ACC112 (cell line): ENCODE results near the gene DYNC1I2.
"Not testable (repeated sequence)": the region's sequence is repeated elsewhere in the genome, so short reads cannot be mapped to it uniquely, and the experiment has no call there.

ENCODE experiments used
- H2AFZ ChIP-seq: fragments of 200-600 bp; sonication (generic); one replicate; pipeline ENCODE4 v1.6.0; 2017; ENCODE audit warnings: antibody characterized with exemption, low read length; ENCODE audit not compliant: unreplicated experiment
- H3K27ac ChIP-seq: fragments of 200-600 bp; sonication (generic); 2 replicates; pipeline ENCODE4 v1.5.1; 2014; ENCODE audit warnings: low read depth, mild to moderate bottlenecking, antibody characterized with exemption, low read length, moderate library complexity
- H3K27me3 ChIP-seq: fragments of 200-600 bp; sonication (generic); 2 replicates; pipeline ENCODE4 v1.6.1; 2014; ENCODE audit warnings: mild to moderate bottlenecking, antibody characterized with exemption, low read length, moderate library complexity, mixed read lengths; ENCODE audit not compliant: insufficient read depth
- H3K36me3 ChIP-seq: fragments of 200-600 bp; sonication (generic); 2 replicates; pipeline ENCODE4 v1.6.1; 2016; ENCODE audit warnings: mild to moderate bottlenecking, antibody characterized with exemption, low read length, moderate library complexity, mixed read lengths; ENCODE audit not compliant: insufficient read depth
- H3K4me1 ChIP-seq: fragments of 200-600 bp; sonication (generic); one replicate; pipeline ENCODE4 v1.6.1; 2016; ENCODE audit warnings: low read length, mixed read lengths; ENCODE audit not compliant: insufficient read depth, unreplicated experiment, control insufficient read depth
- H3K4me3 ChIP-seq: fragments of 200-600 bp; sonication (generic); 2 replicates; pipeline ENCODE4 v1.5.1; 2014; ENCODE audit warnings: mild to moderate bottlenecking, low read depth, low read length
- H3K79me2 ChIP-seq: fragments of 200-600 bp; sonication (generic); one replicate; pipeline ENCODE4 v1.6.0; 2016; ENCODE audit warnings: low read length; ENCODE audit not compliant: control insufficient read depth, unreplicated experiment, insufficient read depth

DYNC1I2 gene

DNA sequence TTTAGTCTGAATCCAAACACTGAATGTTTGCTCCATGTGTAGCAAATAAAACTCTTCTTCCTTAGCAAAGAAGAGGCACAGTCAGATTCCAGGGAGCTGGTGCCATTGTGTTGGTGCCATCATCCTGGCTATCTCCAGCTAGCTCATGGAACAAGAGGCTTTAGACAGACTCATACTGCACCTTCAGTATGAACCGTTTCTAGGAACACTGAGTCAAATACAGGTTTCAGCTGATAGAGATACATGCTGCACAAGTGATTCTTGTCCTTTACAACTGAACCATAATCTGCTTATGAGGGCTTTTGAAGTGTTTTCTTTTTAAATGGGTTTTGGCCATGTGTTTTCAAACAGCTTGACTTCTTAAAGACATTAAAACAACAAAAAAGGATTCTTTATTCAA is 57.9 kb downstream of the DYNC1I2 start:
- Histone ChIP-seq H2AFZ (no peak overlapping the region), H3K79me2 (no peaks in the 10 kb centered on the region), H3K4me3 (no peak overlapping the region), H3K27ac (no peak overlapping the region), H3K4me1 (no peaks in the 10 kb centered on the region), H3K27me3 (no peaks in the 10 kb centered on the region), H3K36me3 (peaks cover 25% of the 10 kb centered on the region)

DNA sequence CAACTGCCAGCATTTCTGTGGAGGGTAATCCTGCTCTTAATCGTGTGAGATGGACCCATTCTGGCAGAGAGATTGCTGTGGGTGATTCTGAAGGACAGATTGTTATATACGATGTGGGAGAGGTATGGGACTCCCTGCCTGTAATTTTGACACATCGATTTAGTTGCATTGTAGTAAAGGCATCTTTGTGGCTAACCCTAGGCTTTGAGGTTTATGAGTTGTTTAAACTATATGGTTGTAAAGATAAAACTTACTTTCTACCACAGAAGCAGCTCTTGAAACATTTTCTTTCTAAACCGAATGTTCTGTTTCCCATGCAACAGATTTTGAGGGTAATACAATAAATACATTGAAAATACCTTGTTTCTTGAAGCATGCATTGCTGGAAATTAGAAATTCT is 58.5 kb downstream of the DYNC1I2 start:
- H3K27me3 ChIP-seq, result no peaks in the 10 kb centered on the region
- no peak overlapping the region for H2AFZ ChIP-seq
- no peaks in the 10 kb centered on the region for H3K4me1 ChIP-seq
- peaks cover 31% of the 10 kb centered on the region for H3K36me3 ChIP-seq
- H3K4me3 ChIP-seq, result no peak overlapping the region
- H3K79me2 ChIP-seq, result no peaks in the 10 kb centered on the region
- H3K27ac ChIP-seq, result no peak overlapping the region

DNA sequence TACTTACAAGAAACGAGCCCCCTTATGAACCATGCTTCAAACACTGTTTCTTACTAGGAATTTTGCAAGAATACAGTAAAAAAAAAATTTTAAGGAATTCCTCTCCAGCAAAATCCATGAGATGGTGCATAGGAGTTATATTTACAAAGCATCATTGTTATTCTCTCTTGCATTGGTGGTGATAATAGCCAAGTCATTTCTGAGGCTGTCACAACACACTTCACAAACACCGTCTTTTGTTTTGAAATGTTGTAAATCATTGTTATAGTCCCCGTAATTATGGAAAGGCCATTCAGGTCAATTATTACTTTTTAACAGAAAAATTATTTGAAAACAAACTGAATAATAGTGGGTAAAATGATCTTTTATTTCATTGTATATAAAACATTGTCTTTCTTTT is 60.1 kb downstream of the DYNC1I2 start:
- no peaks in the 10 kb centered on the region for H3K27me3 ChIP-seq
- H2AFZ ChIP-seq, result no peak overlapping the region
- H3K4me1 ChIP-seq, result no peaks in the 10 kb centered on the region
- no peaks in the 10 kb centered on the region for H3K79me2 ChIP-seq
- no peak overlapping the region for H3K27ac ChIP-seq
- H3K4me3 ChIP-seq, result no peak overlapping the region
- peaks cover 39% of the 10 kb centered on the region for H3K36me3 ChIP-seq

DNA sequence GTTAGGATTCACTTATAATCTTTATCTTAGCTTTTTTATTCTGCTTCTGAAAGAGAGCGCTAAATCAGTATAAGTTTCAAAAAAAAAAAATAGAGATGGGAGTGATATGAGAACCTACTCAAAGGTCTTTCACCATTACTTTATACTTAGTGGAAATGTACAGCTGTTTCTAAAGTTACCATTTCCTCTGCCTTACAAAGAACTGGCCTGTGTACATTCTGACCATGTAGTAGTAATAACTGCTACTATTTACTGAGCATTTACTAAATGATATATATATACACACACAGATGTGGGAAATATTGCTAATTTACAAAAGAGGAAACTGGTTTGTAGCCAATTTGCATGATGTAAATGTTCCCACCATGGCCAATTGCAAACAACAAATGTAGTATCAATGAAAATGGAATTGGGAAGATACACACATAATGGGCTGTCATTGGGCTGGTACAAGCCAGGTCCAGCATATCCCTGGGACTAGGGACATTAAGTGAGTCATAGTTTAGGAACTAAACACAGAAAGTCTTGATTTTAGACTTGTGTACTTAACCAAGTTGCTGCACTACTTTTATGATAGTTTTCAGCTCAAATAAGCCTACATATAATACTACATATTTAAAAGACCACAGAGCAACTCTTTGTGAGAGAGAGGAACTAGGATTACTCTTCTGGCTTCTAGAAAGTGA is 67.1 kb downstream of the DYNC1I2 start:
- H3K4me3 ChIP-seq, result no peak overlapping the region
- H3K27me3 ChIP-seq, result no peaks in the 10 kb centered on the region
- H3K27ac ChIP-seq, result no peak overlapping the region
- peaks cover 3% of the 10 kb centered on the region for H3K4me1 ChIP-seq
- no peak overlapping the region for H2AFZ ChIP-seq
- H3K79me2 ChIP-seq, result no peaks in the 10 kb centered on the region
- peaks cover 24% of the 10 kb centered on the region for H3K36me3 ChIP-seq

DNA sequence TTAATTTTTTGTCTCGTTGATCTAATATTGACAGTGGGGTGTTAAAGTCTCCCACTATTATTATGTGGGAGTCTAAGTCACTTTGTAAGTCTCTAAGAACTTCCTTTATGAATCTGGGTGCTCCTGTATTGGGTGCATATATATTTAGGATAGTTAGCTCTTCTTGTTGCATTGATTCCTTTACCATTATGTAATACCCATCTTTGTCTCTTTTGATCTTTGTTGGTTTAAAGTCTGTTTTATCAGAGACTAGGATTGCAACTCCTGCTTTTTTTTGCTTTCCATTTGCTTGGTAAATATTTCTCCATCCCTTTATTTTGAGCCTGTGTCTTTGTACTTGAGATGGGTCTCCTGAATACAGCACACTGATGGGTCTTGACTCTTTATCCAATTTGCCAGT is 71.5 kb downstream of the DYNC1I2 start:
- H3K27me3 ChIP-seq, H3K4me3 ChIP-seq, H3K36me3 ChIP-seq, H3K79me2 ChIP-seq, H2AFZ ChIP-seq, H3K27ac ChIP-seq: not testable (repeated sequence)
- H3K4me1 ChIP-seq, result peaks cover 13% of the 10 kb centered on the region

DNA sequence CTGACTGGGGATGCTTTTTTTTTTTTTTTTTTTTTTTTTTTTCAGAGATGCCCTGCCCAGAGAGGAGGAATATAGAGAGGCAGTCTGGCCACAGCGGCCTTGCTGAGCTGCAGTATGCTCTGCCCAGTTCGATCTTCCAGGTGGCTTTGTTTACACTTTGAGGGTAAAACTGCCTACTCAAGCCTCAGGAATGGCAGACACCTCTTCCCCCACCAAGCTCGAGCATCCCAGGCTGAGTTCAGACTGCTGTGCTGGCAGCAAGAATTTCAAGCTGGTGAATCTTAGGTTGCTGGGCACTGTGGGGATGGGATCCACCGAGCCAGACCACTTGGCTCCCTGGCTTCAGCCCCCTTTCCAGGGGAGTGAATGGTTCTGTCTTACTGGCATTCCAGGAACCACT is 73.9 kb downstream of the DYNC1I2 start:
- H3K4me1 ChIP-seq, result peaks cover 12% of the 10 kb centered on the region
- H3K36me3 ChIP-seq, H2AFZ ChIP-seq, H3K27me3 ChIP-seq, H3K4me3 ChIP-seq, H3K27ac ChIP-seq, H3K79me2 ChIP-seq: not testable (repeated sequence)

DNA sequence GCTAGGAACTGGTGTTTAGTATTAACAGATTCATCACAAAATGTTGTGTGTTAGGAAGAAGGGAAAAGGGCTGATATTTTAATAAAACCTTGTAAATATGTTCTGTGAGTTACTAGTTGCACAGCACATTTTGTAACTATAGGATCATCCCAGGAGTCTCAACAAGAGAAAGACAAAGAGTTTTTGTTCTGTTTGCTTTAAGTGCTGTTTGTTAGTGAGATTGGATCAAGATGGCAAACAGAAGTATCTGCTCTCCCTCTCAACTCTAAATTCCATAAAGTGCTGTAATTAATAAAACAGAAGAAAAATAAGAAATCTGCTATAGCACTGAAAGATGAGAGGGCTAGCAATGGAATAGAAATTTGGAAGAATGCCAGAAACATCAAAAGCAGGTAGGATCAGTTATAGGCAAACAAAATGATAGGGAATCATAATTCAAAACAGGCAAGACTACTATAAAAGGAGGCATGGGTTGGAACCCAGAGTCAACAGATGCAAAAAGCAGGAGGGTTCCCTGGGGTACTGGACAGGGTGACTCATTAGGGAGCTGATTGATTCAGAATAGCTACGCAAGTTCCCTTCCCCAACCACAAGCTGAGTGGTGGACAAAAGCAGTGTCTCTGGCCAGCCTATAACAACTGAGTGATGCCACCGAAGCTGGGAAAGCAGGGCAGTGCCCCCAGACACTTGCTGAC is 75.8 kb downstream of the DYNC1I2 start:
- Histone ChIP-seq H2AFZ (no peak overlapping the region), H3K27me3 (no peaks in the 10 kb centered on the region), H3K4me3 (no peak overlapping the region), H3K36me3 (no peaks in the 10 kb centered on the region; the same call in 1 of the 2 replicates), H3K79me2 (no peaks in the 10 kb centered on the region), H3K4me1 (peaks cover 12% of the 10 kb centered on the region), H3K27ac (peak overlapping the region; percentile 2; the same call in 1 of the 2 replicates)

DNA sequence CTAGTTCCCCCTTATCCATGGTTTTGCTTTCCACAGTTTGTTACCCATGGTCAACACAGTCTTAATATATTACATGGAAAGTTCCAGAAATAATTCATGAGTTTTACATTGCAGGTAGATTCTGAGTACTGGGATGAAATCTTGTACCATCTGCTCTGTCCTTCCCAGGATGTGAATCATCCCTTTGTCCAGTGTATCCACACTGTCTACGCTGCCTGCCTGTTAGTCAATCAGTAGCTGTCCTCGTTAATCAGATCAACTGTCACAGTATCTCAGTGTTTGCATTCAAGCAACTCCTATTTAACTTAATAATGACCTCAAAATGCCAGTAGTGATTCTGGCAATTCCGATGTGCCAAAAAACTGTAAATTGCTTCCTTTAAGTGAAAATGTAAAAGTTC is 76.3 kb downstream of the DYNC1I2 start:
- H2AFZ ChIP-seq, result no peak overlapping the region
- peak overlapping the region; percentile 2; the same call in 1 of the 2 replicates for H3K27ac ChIP-seq
- no peaks in the 10 kb centered on the region; the same call in 1 of the 2 replicates for H3K36me3 ChIP-seq

DNA sequence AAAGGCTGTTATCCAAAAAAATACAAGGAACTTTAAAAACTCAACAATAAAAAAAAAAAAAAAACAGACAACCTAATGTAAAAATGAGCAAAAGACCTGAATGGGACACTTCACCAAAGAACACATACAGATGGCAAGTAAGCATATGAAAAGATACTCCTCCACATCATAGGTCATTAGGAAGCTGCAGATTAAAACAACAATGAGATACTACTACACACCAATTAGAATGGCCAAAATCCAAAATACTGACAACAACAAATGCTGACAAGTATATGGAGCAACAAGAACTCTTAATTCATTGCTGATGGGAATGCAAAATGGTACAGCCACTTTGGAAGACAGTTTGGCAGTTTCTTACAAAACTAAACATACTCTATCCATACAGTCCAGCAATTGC is 84.2 kb downstream of the DYNC1I2 start:
- Histone ChIP-seq H3K27ac (no peak overlapping the region), H3K79me2 (no peaks in the 10 kb centered on the region), H3K4me3 (no peak overlapping the region), H3K27me3 (no peaks in the 10 kb centered on the region), H2AFZ (no peak overlapping the region), H3K36me3 (no peaks in the 10 kb centered on the region), H3K4me1 (no peaks in the 10 kb centered on the region)

More for the DNA sequence above, 76.3 kb downstream of the DYNC1I2 start:
- H3K4me3 ChIP-seq, result no peak overlapping the region
- H3K79me2 ChIP-seq, result no peaks in the 10 kb centered on the region
- H3K4me1 ChIP-seq, result peaks cover 12% of the 10 kb centered on the region
- H3K27me3 ChIP-seq, result no peaks in the 10 kb centered on the region

DNA sequence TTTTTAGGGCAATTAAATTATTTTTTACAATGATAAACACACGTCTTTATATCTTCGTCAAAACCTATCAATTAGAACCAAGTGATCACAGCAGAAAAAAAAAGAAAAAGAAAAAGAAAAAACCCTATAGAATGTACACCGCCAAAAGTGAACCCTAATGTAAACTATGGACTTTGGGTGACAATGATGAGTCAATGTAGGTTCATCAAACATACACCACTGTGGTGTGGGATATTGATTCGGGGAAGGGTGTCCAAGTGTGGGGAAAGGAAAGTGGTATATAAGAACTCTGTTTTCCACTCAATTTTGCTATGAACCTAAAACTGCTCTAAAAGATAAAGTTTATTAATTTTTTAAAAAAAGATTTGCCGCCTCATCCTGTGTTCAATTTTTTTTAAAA is 85.1 kb downstream of the DYNC1I2 start:
- Histone ChIP-seq H3K4me3 (no peak overlapping the region), H2AFZ (no peak overlapping the region), H3K36me3 (no peaks in the 10 kb centered on the region), H3K27me3 (no peaks in the 10 kb centered on the region), H3K79me2 (no peaks in the 10 kb centered on the region), H3K4me1 (no peaks in the 10 kb centered on the region), H3K27ac (no peak overlapping the region)

DNA sequence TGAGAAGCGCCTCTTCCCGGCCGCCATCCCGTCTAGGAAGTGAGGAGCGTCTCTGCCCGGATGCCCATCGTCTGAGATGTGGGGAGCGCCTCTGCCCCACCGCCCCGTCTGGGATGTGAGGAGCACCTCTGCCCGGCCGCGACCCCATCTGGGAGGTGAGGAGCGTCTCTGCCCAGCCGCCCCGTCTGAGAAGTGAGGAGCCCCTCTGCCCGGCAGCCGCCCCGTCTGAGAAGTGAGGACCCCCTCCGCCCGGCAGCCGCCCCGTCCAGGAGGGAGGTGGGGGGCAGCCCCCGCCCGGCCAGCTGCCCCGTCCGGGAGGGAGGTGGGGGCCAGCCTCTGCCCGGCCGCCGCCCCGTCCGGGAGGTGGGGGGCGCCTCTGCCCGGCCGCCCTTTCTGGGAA is 87.3 kb downstream of the DYNC1I2 start:
- not testable (repeated sequence) for H2AFZ ChIP-seq, H3K79me2 ChIP-seq, H3K27ac ChIP-seq, H3K4me3 ChIP-seq, H3K4me1 ChIP-seq, H3K27me3 ChIP-seq, H3K36me3 ChIP-seq
